ENCODE data around the gene TEX2.

DNA sequence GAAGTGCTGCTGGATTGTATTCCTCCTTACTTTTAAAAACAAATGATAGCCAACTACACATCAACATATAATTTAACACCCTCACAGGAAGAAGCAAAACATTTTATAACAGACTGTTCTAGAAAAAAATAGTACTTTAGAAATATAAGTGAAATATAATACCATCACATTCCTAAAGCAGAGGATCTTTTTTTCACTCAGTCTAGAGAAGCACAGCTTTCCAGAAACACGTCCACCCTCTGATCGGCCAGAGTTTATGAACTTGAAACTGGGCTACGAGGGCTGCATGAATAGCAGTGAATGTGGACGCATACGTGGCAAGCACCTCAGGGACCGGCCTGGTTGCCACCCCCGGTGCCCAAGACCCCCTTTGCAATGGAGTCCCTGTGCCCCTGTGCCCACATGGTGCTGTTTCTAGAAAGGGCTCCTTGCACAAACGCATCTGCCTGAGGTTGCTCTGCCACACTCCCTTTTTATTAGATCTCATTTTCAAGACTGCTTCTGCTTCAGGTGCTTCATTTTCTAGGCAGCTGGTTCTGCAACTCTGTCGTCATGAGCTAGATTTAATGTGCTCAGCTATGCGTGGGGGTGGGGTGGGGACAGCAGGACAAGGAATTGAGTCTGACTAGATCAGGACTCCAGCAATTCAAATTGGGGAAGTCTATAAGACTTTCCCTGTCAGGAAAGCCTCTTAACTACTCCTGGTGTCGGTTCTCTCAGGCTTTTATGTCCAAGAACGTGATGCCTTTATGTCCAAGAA lies 104.0 kb downstream of the TEX2 start:
- no peak for TF ChIP-seq EZH2 (IDR thresholded peaks at IDR 0.05; ENCODE audit: insufficient read depth, poor library complexity, severe bottlenecking)
- TF ChIP-seq EZH2phosphoT487 (IDR thresholded peaks at IDR 0.05; ENCODE audit: insufficient read depth, low read depth): no peak

All from GM23248 (cell line).